PFSK-1 (cell line): Measurements from ENCODE around the gene CASS4.

Experiments used
- POLR2AphosphoS5 ChIP-seq: IDR thresholded peaks from 2 replicates; pipeline ENCODE4 v1.6.1; 2012; ENCODE audit warnings: low read depth, mild to moderate bottlenecking, control low read depth, low read length, moderate library complexity
- SIN3A ChIP-seq: IDR thresholded peaks from 2 replicates; pipeline ENCODE4 v1.6.1; 2012; ENCODE audit warnings: mild to moderate bottlenecking, low read length, moderate library complexity, borderline replicate concordance; ENCODE audit not compliant: insufficient read depth
- TAF1 ChIP-seq: IDR thresholded peaks from 2 replicates; pipeline ENCODE4 v1.6.1; 2012; ENCODE audit warnings: low read length, control low read depth, borderline replicate concordance; ENCODE audit not compliant: insufficient read depth

DNA sequence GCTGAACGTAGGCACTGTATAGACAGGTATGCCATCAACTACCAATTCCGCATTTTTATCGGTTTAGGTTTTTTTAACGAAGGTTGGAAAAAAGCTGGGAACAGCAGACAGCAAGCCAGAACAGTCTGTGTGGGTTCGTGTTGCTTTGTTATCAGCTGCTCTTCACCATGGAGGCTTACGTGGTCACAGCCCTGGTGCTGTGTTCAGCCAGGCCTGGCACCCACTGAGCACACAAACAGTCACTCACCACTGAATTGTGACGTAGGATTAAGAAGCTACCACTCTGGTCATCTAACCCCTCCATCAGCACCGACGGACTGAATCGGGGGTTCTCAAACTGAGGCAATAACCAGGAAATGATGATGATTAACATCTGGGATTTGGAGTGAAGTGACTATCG is 40.1 kb upstream of the CASS4 start:
- TF ChIP-seq POLR2AphosphoS5, result no peak
- no peak for TF ChIP-seq SIN3A
- TF ChIP-seq TAF1, result no peak
